Measurements from ENCODE around the gene IPP.
"Not testable (repeated sequence)": the region's sequence is repeated elsewhere in the genome, so short reads cannot be mapped to it uniquely, and the experiment has no call there.

IPP gene

GRCh38 chr1:45684402-45684801 is 66.1 kb downstream of the IPP start:
- DNase-seq (ENCODE audit: low read depth), result no peak

- DNase-seq (ENCODE audit: low read depth), result no peak
These were observed 67.5 kb downstream of the IPP start for GRCh38 chr1:45682942-45683341.

DNA sequence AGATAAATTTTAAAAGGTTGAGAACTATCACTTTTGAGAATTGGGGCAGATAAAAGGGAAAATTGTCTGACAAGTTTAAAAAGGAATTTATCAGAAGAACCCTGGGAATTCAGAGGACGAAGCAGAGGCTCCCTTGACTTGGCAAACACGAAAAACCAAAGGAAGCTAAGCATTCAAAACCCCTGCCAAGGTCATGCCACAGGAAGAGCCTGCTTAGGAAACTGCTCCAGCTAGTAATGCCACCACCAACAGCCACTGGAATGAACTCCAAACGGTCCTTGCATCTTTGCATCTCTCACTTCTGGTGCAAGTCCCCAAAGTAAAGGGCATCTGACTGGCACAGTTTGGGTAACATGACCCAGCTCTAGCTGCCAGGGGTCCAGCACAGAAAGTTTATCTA is 71.3 kb downstream of the IPP start:
- DNase-seq (ENCODE audit: low read depth), result no peak

DNA sequence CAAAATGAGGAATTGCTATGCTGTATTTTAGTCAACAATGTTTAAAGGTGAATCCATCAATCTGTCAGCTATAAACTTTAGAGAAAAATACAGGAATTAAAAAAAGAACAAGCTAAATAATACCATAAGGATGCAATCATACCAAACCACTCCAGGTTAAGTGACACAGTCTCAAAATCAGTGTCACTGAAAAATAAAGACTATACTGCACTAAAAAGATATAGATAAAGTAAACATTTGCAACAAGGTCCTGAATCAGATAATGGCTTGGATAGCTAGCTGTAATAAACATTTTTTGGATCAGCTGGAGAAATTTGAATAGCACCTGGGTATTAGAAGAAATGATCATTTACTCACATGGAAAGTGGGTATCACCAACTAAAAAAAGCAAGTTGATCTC is 72.0 kb downstream of the IPP start:
- no peak for DNase-seq (ENCODE audit: low read depth)

GRCh38 chr1:45677751-45678245 is 72.7 kb downstream of the IPP start:
- DNase-seq (ENCODE audit: low read depth), result no peak

GRCh38 chr1:45676553-45676952 is 73.9 kb downstream of the IPP start:
- not testable (repeated sequence) for DNase-seq (ENCODE audit: low read depth)

- DNase-seq (ENCODE audit: low read depth), result no peak
These were observed 76.0 kb downstream of the IPP start for GRCh38 chr1:45674478-45674877.

GRCh38 chr1:45673956-45674355 is 76.5 kb downstream of the IPP start:
- no peak for DNase-seq (ENCODE audit: low read depth)

GRCh38 chr1:45669859-45670655 is 80.4 kb downstream of the IPP start:
- no peak for DNase-seq (ENCODE audit: low read depth)

DNA sequence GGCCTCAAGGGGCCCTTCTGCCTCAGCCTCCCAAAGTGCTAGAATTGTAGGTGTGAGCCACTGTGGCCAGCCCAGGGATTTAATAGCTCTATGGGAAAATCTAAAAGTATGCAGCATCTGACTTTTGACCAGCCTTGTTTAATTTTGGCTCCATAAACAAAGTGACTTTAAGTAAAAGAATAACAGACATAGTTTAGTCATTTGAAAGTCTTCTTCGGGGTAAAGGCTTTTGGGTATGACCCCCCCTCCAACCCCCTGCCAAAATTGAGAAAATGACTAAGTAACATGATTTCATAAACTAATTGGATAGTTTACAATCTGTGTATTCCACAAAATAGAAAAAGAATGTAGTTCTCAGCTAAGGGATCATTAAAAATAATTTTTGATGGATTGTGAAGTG is 81.1 kb downstream of the IPP start:
- no peak for DNase-seq (ENCODE audit: low read depth)

DNA sequence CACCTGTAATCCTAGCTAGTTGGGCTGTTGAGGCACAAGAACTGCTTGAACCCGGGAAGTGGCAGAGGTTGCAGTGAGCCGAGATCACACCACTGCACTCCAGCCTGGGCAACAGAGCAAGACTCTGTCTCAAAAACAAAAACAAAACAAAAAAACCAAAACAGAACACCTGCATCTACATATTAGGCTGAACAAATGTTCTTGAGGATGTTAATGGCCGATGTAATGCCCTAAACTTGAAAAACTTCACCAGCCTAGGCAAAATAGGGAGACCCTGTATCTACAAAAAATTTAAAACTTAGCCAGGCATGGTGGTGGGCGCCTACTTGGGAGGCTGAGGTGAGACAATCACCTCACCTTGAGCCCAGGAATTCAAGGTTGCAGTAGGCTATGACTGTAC is 81.9 kb downstream of the IPP start:
- DNase-seq (ENCODE audit: low read depth), result no peak

GRCh38 chr1:45667321-45668111 is 82.9 kb downstream of the IPP start:
- no peak for DNase-seq (ENCODE audit: low read depth)

GRCh38 chr1:45666836-45667235 is 83.6 kb downstream of the IPP start:
- no peak for DNase-seq (ENCODE audit: low read depth)

DNA sequence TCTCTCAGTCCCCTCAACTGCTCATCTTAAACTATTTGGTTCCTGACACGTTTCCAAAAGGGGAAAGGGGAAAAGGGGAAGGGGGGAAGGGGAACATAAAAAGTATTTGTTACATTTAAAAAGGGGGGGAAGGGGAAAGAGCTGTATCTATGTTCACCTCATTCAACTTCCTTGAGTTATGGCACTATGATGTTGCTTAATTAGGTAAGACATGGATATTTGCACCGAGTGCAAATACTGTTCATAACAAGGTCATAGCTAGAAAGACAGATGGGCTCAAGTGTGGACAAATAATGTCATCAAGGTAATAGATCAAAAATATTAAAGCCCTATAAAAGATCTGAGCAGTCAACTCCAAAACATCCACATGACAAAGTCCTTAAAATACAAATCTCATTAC is 90.1 kb downstream of the IPP start:
- no peak for DNase-seq (ENCODE audit: low read depth)

GRCh38 chr1:45659222-45659621 is 91.2 kb downstream of the IPP start:
- DNase-seq (ENCODE audit: low read depth), result no peak

DNA sequence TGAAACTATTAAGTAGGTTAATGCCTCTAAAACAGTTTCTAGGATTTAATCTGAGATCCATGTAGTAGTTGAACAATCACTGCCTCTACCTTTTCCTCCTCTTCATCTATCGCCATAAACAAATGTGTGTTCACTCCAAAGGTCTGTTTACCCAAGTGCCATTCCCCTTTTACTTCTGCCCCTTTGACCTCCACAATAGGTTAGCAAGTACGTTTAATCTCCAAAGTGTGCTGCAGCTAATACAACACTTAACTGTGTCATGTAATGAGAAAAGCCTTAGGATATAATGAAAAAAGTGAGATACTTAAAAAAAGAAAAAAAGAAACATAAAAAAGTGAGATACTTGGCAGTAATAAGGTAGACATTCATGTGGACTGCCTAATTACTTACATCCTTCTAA is 92.3 kb downstream of the IPP start:
- no peak for DNase-seq (ENCODE audit: low read depth)

GRCh38 chr1:45656573-45657226 is 93.8 kb downstream of the IPP start:
- no peak for DNase-seq (ENCODE audit: low read depth)

- no peak for DNase-seq (ENCODE audit: low read depth)
These were observed 95.7 kb downstream of the IPP start for GRCh38 chr1:45654540-45655280.
